Adrenal gland (tissue), 19 donors: ENCODE results near the gene HEMK1. TPM values are rescaled to one million over a fixed set of nuclear protein-coding genes. Genes with fewer than 3 reads are reported as not detected.

Experiments
- DNase-seq, 7 donors: peaks; one replicate each; pipeline ENCODE4 v3.0.0-alpha.2; 2019 to 2020
- H3K27ac ChIP-seq, 5 donors: fragments of 200-600 bp; sonication (generic) in 4 of 5; 1 replicate in 3 of 5; 2 replicates in 2 of 5; pipeline versions ENCODE4 v1.5.1 to v1.8.0; 2016 to 2020; ENCODE audit warnings: mild to moderate bottlenecking in 1 of 5
- H3K27me3 ChIP-seq: fragments of 200-600 bp; 2 replicates; pipeline ENCODE4 v1.8.0; 2021
- H3K36me3 ChIP-seq, 2 donors: fragments of 200-600 bp; replicated peaks in 1 of 2; 1 replicate in 1 of 2; 2 replicates in 1 of 2; pipeline versions ENCODE4 v1.5.1 to v1.8.0; 2018 to 2022
- H3K4me1 ChIP-seq, 2 donors: fragments of 200-600 bp; replicated peaks in 1 of 2; 1 replicate in 1 of 2; 2 replicates in 1 of 2; pipeline versions ENCODE4 v1.5.1 to v1.8.0; 2018 to 2021
- H3K4me3 ChIP-seq, 4 donors: fragments of 200-600 bp; sonication (generic) in 3 of 4; one replicate each; pipeline ENCODE4 v1.5.1; 2016 to 2018
- H3K9me3 ChIP-seq, 3 donors: fragments of 200-600 bp; sonication (generic) in 1 of 3; replicated peaks in 1 of 3; 1 replicate in 2 of 3; 2 replicates in 1 of 3; pipeline versions ENCODE4 v1.5.1 to v1.8.0; 2016 to 2021
- POLR2A ChIP-seq, 2 donors: fragments of 450-650 bp; IDR thresholded peaks; one replicate each; pipeline ENCODE4 v1.6.1; 2017; ENCODE audit warnings: antibody characterized with exemption in 2 of 2, mild to moderate bottlenecking in 2 of 2, moderate library complexity in 1 of 2
- WGBS, 4 donors: extraction: QIAGEN DNeasy Blood & Tissue Kit in 2 of 4; methylation state at CpG; one replicate each; pipeline versions ENCODE4 v1.1.5 to v1.1.7; 2013 to 2017; 5-methylcytosine and 5-hydroxymethylcytosine counted together
- intact Hi-C, 2 donors: fragments of 100-400 bp; cut with DNase I; formaldehyde crosslinking; loops; one replicate each; pipeline versions ENCODE4 v1.14.1 to v1.15.0; 2022 to 2023
- long read RNA-seq, 10 donors: library from polyadenylated mRNA in 3 of 10; unstranded in 2 of 10; stranded (forward) in 1 of 10; transcript quantifications; one replicate each; pipeline ENCODE4 v2.0.0 and lab custom pipeline, GENCODE V29; 2021 to 2026
- polyA plus RNA-seq, 3 donors: library from polyadenylated mRNA; stranded (reverse); fragments of 200-250 nt in 2 of 3; fragments of 350-450 nt in 1 of 3; fragmentation: Illumina TruSeq in 1 of 3; extraction: RNeasy Lipid Tissue Mini Kit (QIAGEN cat#74804) in 1 of 3; gene quantifications; one replicate each; pipeline ENCODE4 v1.2.3, GENCODE V29; 2013 to 2014
- total RNA-seq, 9 donors: library from RNA; depleted of rRNA in 4 of 9; stranded (reverse); fragments of >200 nt in 4 of 9; fragments of 120-200 nt in 1 of 9; fragmentation: NEBNext Ultra II Directional in 1 of 9; extraction: Animal tissue kit (Norgen Biotek cat#: 25700) in 1 of 9; gene quantifications; one replicate each; pipeline versions ENCODE4 v1.1.0 to v1.2.4, GENCODE V29; 2013 to 2023
- TF ChIP-seq, protein P1 (sequence below), 6 experiments: fragments of 450-650 bp in 4 of 6; fragments of 200-600 bp in 2 of 6; sonication (generic) in 1 of 6; IDR thresholded peaks; 1 replicate in 5 of 6; 2 replicates in 1 of 6; pipeline versions ENCODE4 v1.5.1 to v1.8.0; 2016 to 2021; ENCODE audit warnings: antibody characterized with exemption in 6 of 6, mild to moderate bottlenecking in 2 of 6, moderate library complexity in 1 of 6
- donor health status: healthy with polysubstance abuse.
- donor health status: Bipolar disorder and iron deficiency.
- donor health status: DM: yes; HTN: yes; CAD: no.
- donor health status: DM: no; HTN: no; CAD: no.
- donor health status: DM: no; HTN: no; CAD: no.
- donor health status: DM: yes; HTN: yes; CAD: no.

Gene HEMK1, protein sequence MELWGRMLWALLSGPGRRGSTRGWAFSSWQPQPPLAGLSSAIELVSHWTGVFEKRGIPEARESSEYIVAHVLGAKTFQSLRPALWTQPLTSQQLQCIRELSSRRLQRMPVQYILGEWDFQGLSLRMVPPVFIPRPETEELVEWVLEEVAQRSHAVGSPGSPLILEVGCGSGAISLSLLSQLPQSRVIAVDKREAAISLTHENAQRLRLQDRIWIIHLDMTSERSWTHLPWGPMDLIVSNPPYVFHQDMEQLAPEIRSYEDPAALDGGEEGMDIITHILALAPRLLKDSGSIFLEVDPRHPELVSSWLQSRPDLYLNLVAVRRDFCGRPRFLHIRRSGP
- total RNA-seq (10 to 100 TPM in 8 of 9 donors, 1 to 10 TPM in 1; 9.1 to 38.2 (median 17.2) TPM), polyA plus RNA-seq (10 to 100 TPM in 2 of 3 donors, 1 to 10 TPM in 1; 9.3 to 46.4 (median 25.3) TPM)
- long read RNA-seq, donor 1, partial matches to known transcripts, result 6 of 8 reads
- long read RNA-seq, donor 1, other reads (novel, unspliced or antisense), result 0 of 8 reads
- long read RNA-seq, donor 2, full-length matches to known transcripts, result 4 of 4 reads
- long read RNA-seq, donor 2, partial matches to known transcripts, result 0 of 4 reads
- long read RNA-seq, donor 2, other reads (novel, unspliced or antisense), result 0 of 4 reads
- long read RNA-seq, donor 3, full-length matches to known transcripts, result 2 of 2 reads
- long read RNA-seq, donor 3, partial matches to known transcripts, result 0 of 2 reads
- long read RNA-seq, donor 3, other reads (novel, unspliced or antisense), result 0 of 2 reads
- long read RNA-seq, donor 4, full-length matches to known transcripts, result 7 of 10 reads
- long read RNA-seq, donor 4, partial matches to known transcripts, result 1 of 10 reads
- long read RNA-seq, donor 4, other reads (novel, unspliced or antisense), result 2 of 10 reads
- long read RNA-seq, donor 5, full-length matches to known transcripts, result 20 of 48 reads
- long read RNA-seq, donor 5, partial matches to known transcripts, result 7 of 48 reads
- long read RNA-seq, donor 5, other reads (novel, unspliced or antisense), result 21 of 48 reads
- long read RNA-seq, donor 6, full-length matches to known transcripts, result 2 of 4 reads
- long read RNA-seq, donor 6, partial matches to known transcripts, result 0 of 4 reads
- long read RNA-seq, donor 6, other reads (novel, unspliced or antisense), result 2 of 4 reads
- long read RNA-seq, donor 7, full-length matches to known transcripts, result 1 of 1 reads
- long read RNA-seq, donor 7, partial matches to known transcripts, result 0 of 1 reads
- long read RNA-seq, donor 7, other reads (novel, unspliced or antisense), result 0 of 1 reads
- long read RNA-seq, donor 8, full-length matches to known transcripts, result 1 of 1 reads
- long read RNA-seq, donor 8, partial matches to known transcripts, result 0 of 1 reads
- long read RNA-seq, donor 8, other reads (novel, unspliced or antisense), result 0 of 1 reads
- long read RNA-seq, donor 9, full-length matches to known transcripts, result 3 of 3 reads
- long read RNA-seq, donor 9, partial matches to known transcripts, result 0 of 3 reads
- long read RNA-seq, donor 9, other reads (novel, unspliced or antisense), result 0 of 3 reads
- long read RNA-seq, donor 10, full-length matches to known transcripts, result 1 of 6 reads
- long read RNA-seq, donor 10, partial matches to known transcripts, result 5 of 6 reads
- long read RNA-seq, donor 10, other reads (novel, unspliced or antisense), result 0 of 6 reads

DNA sequence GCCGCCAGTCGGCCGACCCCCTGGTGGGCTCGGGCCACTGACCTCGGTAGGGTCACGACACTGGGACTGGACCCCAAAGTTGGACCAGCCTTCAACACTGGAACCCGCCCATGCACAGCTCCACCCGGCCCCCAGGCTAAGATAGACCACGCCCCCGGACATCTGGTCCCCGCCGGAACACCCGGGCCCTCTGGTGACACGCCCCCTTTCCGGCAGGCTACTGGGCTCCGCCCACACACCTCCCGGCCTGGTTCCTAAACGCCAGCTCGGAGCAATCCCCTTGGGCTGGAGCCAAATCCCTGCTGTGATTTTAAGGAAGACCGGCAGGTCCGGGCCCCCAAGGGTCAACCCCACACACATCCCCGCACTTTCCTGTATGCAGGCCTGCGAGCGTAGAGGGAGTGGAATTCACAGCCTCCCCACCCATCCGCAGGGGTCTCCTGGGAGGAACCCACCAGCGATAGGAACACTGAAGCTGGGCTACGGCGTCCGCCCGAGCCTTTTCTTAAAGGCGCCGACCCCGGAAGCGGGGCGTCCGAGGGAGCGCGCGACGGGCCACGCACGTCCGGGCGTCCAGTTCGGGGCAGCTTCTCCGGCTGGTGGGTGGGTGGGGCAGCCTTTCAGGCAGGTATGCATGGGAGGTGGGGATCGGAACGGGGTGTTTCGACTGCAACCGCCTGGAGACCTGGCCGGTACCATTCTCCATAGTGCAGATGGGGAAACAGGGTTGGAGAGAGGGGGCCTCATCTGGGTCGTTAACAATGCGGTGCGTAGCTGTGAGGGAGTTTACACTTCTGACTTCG is at the start of gene HEMK1:
TSS of gene HEMK1 (plus strand) at position 576 of the 803 bp plus-strand sequence. CDS start 1,583 bp downstream, outside the sequence.
- intact Hi-C loops, result no loop called here
- peak within 1 kb of the TSS in 3 of 4 donors; percentile 2 to 82 (median 54) for H3K4me3 ChIP-seq
- peaks cover 12 to 29% of the 10 kb centered on the region in 2 donors for H3K4me1 ChIP-seq
- no peaks in the 10 kb centered on the region for H3K27me3 ChIP-seq
- DNase-seq, result peak; percentile 98 to 99 (median 98)
- peak within 1 kb of the TSS in 4 of 5 donors; percentile 50 to 89 (median 75) for H3K27ac ChIP-seq
- H3K9me3 ChIP-seq, result no peaks in the 10 kb centered on the region
- no peaks in the 10 kb centered on the region for H3K36me3 ChIP-seq
- 0% methylated on average over 15 to 55 of the region's 55 CpGs for WGBS, 4 donors
- TF ChIP-seq, protein P1, sequence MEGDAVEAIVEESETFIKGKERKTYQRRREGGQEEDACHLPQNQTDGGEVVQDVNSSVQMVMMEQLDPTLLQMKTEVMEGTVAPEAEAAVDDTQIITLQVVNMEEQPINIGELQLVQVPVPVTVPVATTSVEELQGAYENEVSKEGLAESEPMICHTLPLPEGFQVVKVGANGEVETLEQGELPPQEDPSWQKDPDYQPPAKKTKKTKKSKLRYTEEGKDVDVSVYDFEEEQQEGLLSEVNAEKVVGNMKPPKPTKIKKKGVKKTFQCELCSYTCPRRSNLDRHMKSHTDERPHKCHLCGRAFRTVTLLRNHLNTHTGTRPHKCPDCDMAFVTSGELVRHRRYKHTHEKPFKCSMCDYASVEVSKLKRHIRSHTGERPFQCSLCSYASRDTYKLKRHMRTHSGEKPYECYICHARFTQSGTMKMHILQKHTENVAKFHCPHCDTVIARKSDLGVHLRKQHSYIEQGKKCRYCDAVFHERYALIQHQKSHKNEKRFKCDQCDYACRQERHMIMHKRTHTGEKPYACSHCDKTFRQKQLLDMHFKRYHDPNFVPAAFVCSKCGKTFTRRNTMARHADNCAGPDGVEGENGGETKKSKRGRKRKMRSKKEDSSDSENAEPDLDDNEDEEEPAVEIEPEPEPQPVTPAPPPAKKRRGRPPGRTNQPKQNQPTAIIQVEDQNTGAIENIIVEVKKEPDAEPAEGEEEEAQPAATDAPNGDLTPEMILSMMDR (IDR thresholded peaks at IDR 0.05), result no peak
- TF ChIP-seq POLR2A (IDR thresholded peaks at IDR 0.05), result peak in 1 of 2 donors; percentile 60

DNA sequence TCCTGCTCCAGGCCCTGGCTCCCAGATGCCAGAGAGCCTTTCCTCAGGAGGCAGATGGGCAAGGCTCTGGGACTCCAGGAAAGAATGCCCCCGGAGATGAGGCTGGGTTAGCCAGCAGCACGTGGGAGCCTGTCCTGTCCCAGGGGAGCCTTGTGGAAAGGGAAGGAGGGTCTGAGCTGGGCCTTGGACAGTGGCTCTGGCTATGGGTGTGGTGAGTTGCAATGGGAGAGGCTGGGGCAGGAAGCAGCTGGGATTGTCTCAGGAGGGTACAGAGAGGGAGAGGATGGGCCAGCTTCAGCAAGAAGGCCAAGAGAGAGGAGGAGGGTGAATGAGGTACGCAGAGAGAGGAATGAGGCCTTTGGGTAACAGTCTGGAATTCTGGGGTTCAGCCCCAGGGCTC is 48.5 kb upstream of the HEMK1 start:
- H3K9me3 ChIP-seq, result no peaks in the 10 kb centered on the region
- peaks cover 2% of the 10 kb centered on the region for H3K27me3 ChIP-seq
- TF ChIP-seq, protein P1 (IDR thresholded peaks at IDR 0.05), result no peak
- TF ChIP-seq POLR2A (IDR thresholded peaks at IDR 0.05), result no peak
- 62 to 77% (median 71%) methylated on average over 3 of the region's 3 CpGs for WGBS, 4 donors
- intact Hi-C loops, result no loop called here
- H3K4me1 ChIP-seq, result no peaks in the 10 kb centered on the region
- H3K36me3 ChIP-seq, result no peaks in the 10 kb centered on the region
- no peak for DNase-seq
- no peak overlapping the region for H3K27ac ChIP-seq
- H3K4me3 ChIP-seq, result no peak overlapping the region

DNA sequence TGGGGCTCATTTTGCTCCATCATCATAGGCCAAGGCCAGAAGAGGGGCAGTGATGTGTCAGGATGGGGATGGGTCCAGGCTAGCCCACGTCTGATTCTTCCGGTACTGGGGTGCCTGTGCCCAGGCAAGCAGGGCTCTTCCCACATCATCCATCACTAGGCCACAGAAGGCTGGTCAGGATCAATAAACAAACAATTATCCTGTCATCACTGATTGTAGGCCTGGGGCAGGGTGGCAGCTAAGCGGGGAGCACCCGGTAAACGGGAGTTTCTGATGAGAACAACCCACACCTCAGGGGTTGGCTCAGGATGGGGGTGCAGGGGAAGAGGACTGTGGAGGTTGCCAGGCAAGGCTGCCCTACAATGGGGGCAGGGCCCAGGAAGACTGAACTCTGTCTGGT is 47.8 kb upstream of the HEMK1 start:
- Histone ChIP-seq H3K9me3 (no peaks in the 10 kb centered on the region), H3K36me3 (no peaks in the 10 kb centered on the region), H3K4me3 (no peak overlapping the region), H3K27me3 (peaks cover 2% of the 10 kb centered on the region), H3K4me1 (no peaks in the 10 kb centered on the region), H3K27ac (no peak overlapping the region)
- TF ChIP-seq POLR2A (IDR thresholded peaks at IDR 0.05), result no peak
- TF ChIP-seq, protein P1 (IDR thresholded peaks at IDR 0.05), result no peak
- intact Hi-C loops, result no loop called here
- 77 to 83% (median 80%) methylated on average over 5 of the region's 5 CpGs for whole genome bisulfite sequencing, 4 donors
- no peak for DNase-seq
